ENCODE data around the gene GLYATL1. TPM values are rescaled to one million over a fixed set of nuclear protein-coding genes. Genes with fewer than 3 reads are reported as not detected.

The GLYATL1 gene
- total RNA-seq, 1 experiment from 2014 or later, result not detected

DNA sequence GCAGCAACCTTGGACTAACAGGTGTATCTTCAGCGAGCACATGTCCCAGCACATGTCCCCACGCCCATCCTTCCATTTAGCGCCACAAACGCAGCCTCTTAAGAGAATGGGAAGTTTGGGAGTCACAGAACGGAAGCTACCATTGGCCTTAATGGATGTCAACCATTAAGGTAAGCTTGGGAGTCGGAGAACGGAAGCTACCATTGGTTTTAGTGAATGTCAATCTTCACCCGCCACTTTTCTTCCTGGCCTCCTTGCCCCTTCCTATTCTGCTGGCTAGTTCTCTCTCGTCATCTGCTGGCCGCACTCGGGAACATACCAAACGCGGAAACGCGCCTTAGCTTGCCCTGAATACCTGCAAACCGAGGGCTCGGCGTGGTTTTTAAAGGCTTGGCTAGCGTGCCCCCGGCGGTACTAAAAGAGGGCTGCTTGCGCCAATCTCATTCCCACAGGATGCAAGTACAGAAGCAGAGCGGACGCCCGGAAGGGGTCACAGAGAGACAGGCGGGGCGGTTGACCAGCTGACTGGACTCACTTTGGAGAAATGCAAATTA is 24.3 kb downstream of the GLYATL1 start (continued):
- no peak for TF ChIP-seq CTCF (IDR thresholded peaks at IDR 0.05 in 2 of 3, conservative IDR thresholded peaks at IDR 0.05 in 1 of 3; ENCODE audit: borderline replicate concordance in 1 of 3, insufficient read depth in 1 of 3, low read depth in 2 of 3, low read length in 2 of 3)
- TF ChIP-seq EGR1 (IDR thresholded peaks at IDR 0.05; ENCODE audit: low read depth), result no peak
- no peak for TF ChIP-seq MAX (IDR thresholded peaks at IDR 0.05)

DNA sequence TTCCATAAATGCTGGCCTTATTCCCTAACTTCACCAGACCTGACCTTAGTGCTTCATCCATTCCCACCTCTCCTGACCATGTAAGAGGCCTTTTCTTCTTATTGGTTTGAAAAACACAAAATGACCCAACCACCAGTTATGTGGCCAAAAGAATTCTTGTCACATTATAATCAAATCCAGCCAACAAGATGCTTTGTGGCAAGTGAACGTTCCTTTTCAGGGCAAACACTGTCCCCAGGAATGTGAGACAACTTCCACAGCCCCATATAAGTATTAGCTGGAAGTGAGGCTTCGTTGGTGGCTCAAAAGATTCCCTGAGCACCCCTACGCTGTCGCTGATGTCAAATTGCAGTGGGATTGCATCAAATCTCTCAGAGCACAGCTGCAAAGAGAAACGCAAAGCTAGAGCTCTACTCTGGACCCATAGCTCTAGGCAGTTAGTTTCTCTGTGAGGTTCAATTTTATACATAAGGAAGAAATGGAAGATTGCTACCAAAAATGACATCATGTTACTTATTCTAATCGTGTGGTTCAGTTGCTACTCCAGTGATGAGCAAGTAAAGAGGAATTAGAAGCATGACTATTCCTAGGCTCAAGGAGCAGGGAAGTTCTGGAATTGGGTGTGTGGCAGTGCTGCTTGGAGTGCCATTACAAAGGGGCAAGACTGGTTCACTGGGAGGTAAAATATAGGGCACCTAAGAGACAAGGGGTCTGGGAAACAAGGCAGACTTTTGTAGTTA is 26.1 kb downstream of the GLYATL1 start:
- Histone ChIP-seq H2AFZ (ENCODE audit: low read depth, low read length, poor library complexity, severe bottlenecking) (no peak overlapping the region), H3K4me3 (replicated peaks in 1 of 2; ENCODE audit: low read depth in 1 of 2, low read length in 2 of 2) (no peak overlapping the region), H3K79me2 (ENCODE audit: insufficient read depth, low read length) (no peaks in the 10 kb centered on the region), H3K9me2 (ENCODE audit: insufficient read depth) (no peaks in the 10 kb centered on the region), H3K9ac (ENCODE audit: low read length) (no peak overlapping the region), H4K20me1 (ENCODE audit: insufficient read depth) (no peaks in the 10 kb centered on the region), H3K36me3 (ENCODE audit: control insufficient read depth in 1 of 2, insufficient read depth in 2 of 2, low read length in 2 of 2) (no peaks in the 10 kb centered on the region), H3K4me2 (ENCODE audit: low read length) (no peak overlapping the region), H3K4me1 (ENCODE audit: control insufficient read depth in 1 of 2, insufficient read depth in 2 of 2, low read length in 2 of 2) (no peaks in the 10 kb centered on the region), H3K27ac (ENCODE audit: low read depth, low read length) (no peak overlapping the region), H3K9me3 (ENCODE audit: control insufficient read depth in 1 of 2, insufficient read depth in 1 of 2, low read depth in 1 of 2, low read length in 2 of 2) (no peaks in the 10 kb centered on the region), H3K27me3 (ENCODE audit: insufficient read depth, low read length) (0 out of 2 replicates have a peak, but pooled peaks cover 5% of the 10 kb centered on the region)
- DNase-seq (ENCODE audit: low read depth, low spot score) (no peak), ATAC-seq (no peak)
- BruUV-seq (replicated peaks), result no TSS peak
- RAD21 ChIA-PET (ENCODE audit: low non-redundant PET in 1 of 2, low total read pairs in 2 of 2, uncharacterized antibody in 2 of 2, unreplicated experiment in 2 of 2), result no interaction called here
- CTCF ChIA-PET, result no interaction called here
- intact Hi-C loops (cut with micrococcal nuclease), result no loop called here
- POLR2A ChIA-PET, result no interaction called here
- TF ChIP-seq YY1 (IDR thresholded peaks at IDR 0.05; ENCODE audit: extremely low read depth, insufficient replicate concordance, low read depth, low read length), result no peak
- no peak for TF ChIP-seq EZH2 (IDR thresholded peaks at IDR 0.05)
- no peak for TF ChIP-seq SIN3A (IDR thresholded peaks at IDR 0.05; ENCODE audit: low read depth)
- TF ChIP-seq ZNF274 (IDR thresholded peaks at IDR 0.05; ENCODE audit: low read depth, low read length), result no peak
- TF ChIP-seq, protein P1, sequence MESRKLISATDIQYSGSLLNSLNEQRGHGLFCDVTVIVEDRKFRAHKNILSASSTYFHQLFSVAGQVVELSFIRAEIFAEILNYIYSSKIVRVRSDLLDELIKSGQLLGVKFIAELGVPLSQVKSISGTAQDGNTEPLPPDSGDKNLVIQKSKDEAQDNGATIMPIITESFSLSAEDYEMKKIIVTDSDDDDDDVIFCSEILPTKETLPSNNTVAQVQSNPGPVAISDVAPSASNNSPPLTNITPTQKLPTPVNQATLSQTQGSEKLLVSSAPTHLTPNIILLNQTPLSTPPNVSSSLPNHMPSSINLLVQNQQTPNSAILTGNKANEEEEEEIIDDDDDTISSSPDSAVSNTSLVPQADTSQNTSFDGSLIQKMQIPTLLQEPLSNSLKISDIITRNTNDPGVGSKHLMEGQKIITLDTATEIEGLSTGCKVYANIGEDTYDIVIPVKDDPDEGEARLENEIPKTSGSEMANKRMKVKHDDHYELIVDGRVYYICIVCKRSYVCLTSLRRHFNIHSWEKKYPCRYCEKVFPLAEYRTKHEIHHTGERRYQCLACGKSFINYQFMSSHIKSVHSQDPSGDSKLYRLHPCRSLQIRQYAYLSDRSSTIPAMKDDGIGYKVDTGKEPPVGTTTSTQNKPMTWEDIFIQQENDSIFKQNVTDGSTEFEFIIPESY (IDR thresholded peaks at IDR 0.05; ENCODE audit: extremely low read depth, insufficient replicate concordance, low read length), result no peak
- no peak for TF ChIP-seq FOSL1 (IDR thresholded peaks at IDR 0.05; ENCODE audit: low read depth)
- TF ChIP-seq EGR1 (IDR thresholded peaks at IDR 0.05; ENCODE audit: low read depth), result no peak
- no peak for TF ChIP-seq POLR2AphosphoS5 (IDR thresholded peaks at IDR 0.05; ENCODE audit: low read depth, low read length)
- TF ChIP-seq CEBPB (IDR thresholded peaks at IDR 0.05; ENCODE audit: low read depth), result no peak
- TF ChIP-seq ELF1 (IDR thresholded peaks at IDR 0.05; ENCODE audit: borderline replicate concordance, low read depth), result no peak
- TF ChIP-seq EZH2phosphoT487 (IDR thresholded peaks at IDR 0.05; ENCODE audit: borderline replicate concordance), result no peak
- no peak for TF ChIP-seq JUND (IDR thresholded peaks at IDR 0.05)
- TF ChIP-seq, protein P2, sequence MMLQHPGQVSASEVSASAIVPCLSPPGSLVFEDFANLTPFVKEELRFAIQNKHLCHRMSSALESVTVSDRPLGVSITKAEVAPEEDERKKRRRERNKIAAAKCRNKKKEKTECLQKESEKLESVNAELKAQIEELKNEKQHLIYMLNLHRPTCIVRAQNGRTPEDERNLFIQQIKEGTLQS (IDR thresholded peaks at IDR 0.05), result no peak
- no peak for TF ChIP-seq RAD21 (IDR thresholded peaks at IDR 0.05; ENCODE audit: low read depth)
- no peak for TF ChIP-seq TCF7L2 (IDR thresholded peaks at IDR 0.05; ENCODE audit: borderline replicate concordance, extremely low read depth, insufficient read depth, insufficient read length)
